Stimulated activated CD4-positive, alpha-beta T cell treated with anti-CD3 and anti-CD28 coated beads, Interleukin-4, amount 100 ng/mL, for 1 hour (primary cell): ENCODE results near the gene TM9SF4.

Experiments
- DNase-seq: peaks from one replicate; pipeline ENCODE4 v3.0.0-alpha.2; 2020

The TM9SF4 gene

GRCh38 chr20:32109392-32110172, at the start of gene TM9SF4:
Gene TM9SF4 (plus strand): TSS chr20:32109714. CDS start chr20:32109741, 27 bp downstream.
- peak; percentile 85 for DNase-seq

- DNase-seq, result no peak
Measured at GRCh38 chr20:32062776-32063170, 46.7 kb upstream of the TM9SF4 start.

GRCh38 chr20:32063695-32064094, 45.8 kb upstream of the TM9SF4 start:
- DNase-seq, result no peak

GRCh38 chr20:32064667-32065066, 44.8 kb upstream of the TM9SF4 start:
- DNase-seq, result no peak

- DNase-seq, result no peak
Measured at GRCh38 chr20:32067234-32067821, 42.2 kb upstream of the TM9SF4 start.

- DNase-seq, result no peak
Measured at GRCh38 chr20:32068174-32068573, 41.3 kb upstream of the TM9SF4 start.

- DNase-seq, result no peak
Measured at GRCh38 chr20:32069711-32070110, 39.8 kb upstream of the TM9SF4 start.

GRCh38 chr20:32070282-32070681, 39.2 kb upstream of the TM9SF4 start:
- DNase-seq, result no peak

GRCh38 chr20:32070690-32071213, 38.8 kb upstream of the TM9SF4 start:
- no peak for DNase-seq

- no peak for DNase-seq
Measured at GRCh38 chr20:32071395-32072167, 37.9 kb upstream of the TM9SF4 start.

GRCh38 chr20:32072168-32072750, 37.3 kb upstream of the TM9SF4 start:
- no peak for DNase-seq

GRCh38 chr20:32075534-32075933, 34.0 kb upstream of the TM9SF4 start:
- DNase-seq, result no peak

GRCh38 chr20:32077190-32077589, 32.3 kb upstream of the TM9SF4 start:
- DNase-seq, result no peak

- no peak for DNase-seq
Measured at GRCh38 chr20:32078322-32078721, 31.2 kb upstream of the TM9SF4 start.

- no peak for DNase-seq
Measured at GRCh38 chr20:32078791-32079190, 30.7 kb upstream of the TM9SF4 start.

- DNase-seq, result no peak
Measured at GRCh38 chr20:32079655-32080109, 29.8 kb upstream of the TM9SF4 start.

GRCh38 chr20:32080783-32081182, 28.7 kb upstream of the TM9SF4 start:
- no peak for DNase-seq

GRCh38 chr20:32083469-32083868, 26.0 kb upstream of the TM9SF4 start:
- DNase-seq, result no peak

- no peak for DNase-seq
Measured at GRCh38 chr20:32087070-32087469, 22.4 kb upstream of the TM9SF4 start.

- DNase-seq, result no peak
Measured at GRCh38 chr20:32088759-32089158, 20.8 kb upstream of the TM9SF4 start.

- no peak for DNase-seq
Measured at GRCh38 chr20:32089637-32090362, 19.7 kb upstream of the TM9SF4 start.

- peak; percentile 76 for DNase-seq
Measured at GRCh38 chr20:32091888-32092346, 17.6 kb upstream of the TM9SF4 start.
